Activated CD4-positive, alpha-beta T cell treated with anti-CD3 and anti-CD28 coated beads, Interleukin-2, Interleukin-4, amounts not matched to agents 100 ng/mL and 50 ng/mL, durations not matched to agents 16 hours and 8 hours (primary cell): ENCODE data around the gene FCAMR.

Source experiments
- DNase-seq: peaks from one replicate; pipeline ENCODE4 v3.0.0-alpha.2; 2020; ENCODE audit warnings: low spot score

FCAMR gene

DNA sequence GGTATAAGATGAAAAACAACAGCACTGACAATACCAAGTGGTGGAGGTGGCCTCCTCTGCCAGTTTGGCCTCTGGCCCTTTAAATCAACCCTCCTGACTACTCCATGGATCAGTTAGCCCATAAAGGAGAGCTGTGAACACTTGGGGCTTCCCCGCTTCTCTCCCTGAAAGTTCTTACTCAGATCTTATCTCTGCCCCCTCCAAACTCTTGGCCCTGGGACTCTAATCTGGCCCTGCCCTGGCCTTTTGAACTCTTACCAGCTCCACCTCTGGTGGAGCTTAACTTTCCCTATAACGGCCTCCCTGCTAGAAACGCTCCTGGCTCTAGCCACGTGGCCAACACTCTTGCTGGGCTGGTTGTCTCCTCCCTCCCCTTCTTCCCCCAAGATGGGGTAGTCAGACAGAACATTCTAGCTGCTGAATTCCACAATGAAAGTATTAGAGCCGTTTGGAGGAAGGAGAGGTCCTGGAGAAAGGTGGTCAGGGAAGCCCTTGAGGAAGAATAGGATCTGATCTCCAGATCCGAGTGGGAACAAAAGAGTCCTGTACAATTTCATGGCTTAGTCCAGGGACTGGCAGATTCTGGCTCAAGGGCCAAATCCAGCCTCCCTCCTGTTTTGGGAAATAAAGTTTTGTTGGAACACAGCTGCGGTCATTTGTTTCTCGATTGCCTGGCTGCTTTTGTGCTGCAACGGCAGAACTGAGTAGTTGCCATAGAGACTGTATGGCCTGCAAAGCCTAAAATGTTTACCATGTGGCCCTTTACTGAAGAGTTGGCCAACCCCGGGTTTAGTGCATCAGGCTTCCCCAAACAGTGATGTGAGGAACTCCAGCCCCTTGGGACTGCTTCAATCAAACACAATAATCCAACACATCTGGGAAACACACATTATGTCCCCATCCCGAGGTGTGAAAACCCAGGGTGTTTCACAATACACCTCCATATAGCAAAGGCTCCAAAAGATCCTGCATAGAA lies 14.5 kb downstream of the FCAMR start:
- peak; percentile 19 for DNase-seq

DNA sequence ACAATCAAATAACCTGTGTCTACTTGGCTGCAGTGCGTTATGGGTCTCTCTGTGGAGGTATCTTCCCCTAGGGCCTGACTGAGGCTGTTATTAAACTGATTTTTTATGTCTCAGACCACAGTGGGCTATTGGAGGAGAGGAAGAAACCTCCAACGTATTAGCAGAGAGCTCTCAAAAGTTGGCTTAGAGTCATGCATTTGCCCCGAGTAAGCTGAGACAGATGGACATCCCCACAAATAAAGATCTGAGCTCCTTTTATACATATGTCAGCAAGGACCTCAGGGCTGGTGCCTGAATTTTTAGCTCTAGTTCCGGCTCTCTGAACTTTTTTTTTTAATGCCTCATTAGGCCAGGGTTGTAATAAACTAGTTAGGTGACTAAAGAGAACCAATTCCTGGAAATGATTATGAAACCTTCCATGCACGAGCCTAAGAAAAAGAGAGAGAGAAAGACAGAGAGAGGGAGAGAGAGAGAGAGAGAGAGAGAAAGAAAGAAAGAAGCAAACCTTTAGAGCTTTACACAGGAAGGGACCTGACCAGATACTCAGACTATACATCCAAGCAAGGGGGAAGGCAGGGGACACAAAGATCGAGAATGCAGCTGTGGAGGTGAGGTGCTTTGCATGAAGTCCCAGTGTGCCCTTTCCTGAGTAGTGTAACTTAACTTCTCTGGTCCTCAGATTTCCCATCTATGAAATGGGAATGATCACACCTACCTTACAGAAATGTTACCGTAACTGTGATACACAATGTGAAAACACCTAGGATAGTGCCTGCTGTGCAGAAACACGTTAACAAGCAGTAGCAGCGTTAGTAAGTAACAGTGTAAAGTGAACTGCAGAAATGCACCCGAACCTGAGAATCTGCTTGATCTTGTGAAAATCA lies 15.6 kb downstream of the FCAMR start:
- DNase-seq: no peak

DNA sequence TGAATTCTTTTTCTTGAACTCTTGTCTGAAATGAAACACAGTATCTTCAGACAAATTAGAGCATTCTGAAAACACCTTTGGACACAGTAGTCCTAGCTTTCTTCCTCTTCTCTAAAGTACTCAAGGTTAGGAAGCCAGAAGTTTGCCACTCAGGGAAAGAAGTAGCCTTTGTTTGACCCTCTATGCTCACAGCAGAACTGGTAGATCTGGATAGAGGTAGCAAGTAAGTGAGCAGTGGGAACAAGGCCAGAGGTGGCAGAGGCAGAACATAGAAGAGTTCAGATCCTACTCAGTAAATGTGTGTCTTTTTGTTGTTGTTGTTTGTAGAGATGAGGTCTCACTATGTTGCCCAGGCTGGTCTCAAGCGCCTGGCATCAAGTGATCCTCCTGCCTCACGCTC lies 16.6 kb downstream of the FCAMR start:
- DNase-seq: no peak

DNA sequence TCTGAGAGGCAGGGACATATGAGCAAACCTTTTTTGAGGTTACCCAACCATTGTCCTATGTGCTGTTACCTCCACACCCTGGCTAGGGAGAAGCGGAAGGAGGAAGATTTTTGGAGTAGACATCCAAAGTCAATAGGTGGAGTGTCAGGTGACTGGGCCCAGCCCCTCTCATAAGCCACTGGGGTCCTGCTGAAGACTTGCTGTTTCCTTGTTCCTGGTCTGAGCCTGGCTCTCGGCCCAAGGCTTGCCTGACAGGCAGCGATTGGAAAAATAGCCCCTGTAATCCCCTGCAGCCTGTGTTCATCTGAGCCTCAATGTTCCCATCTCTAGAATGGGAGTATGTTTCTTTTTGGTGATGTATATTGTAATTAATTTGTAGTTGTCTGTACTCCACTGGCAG lies 17.1 kb downstream of the FCAMR start:
- no peak for DNase-seq

DNA sequence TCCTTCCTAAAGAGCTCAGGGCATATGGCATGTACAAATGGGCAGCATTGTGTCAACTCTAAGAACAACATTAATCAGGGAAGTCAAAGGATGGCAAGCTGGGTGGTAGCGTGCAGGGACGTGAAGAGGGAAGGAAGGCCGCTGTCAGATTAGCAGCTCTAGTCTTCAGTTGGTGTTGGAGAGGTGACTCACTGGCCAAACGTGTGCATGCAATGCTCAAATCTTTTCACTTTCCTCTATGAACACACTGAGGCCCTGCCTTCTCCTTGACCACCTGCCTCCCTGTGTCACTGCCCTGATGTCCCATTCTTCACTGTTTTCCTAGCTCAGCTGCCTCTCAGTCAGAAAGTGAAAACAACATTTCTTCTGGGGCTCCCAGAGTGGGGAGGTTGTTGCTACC lies 18.1 kb downstream of the FCAMR start:
- DNase-seq: no peak

DNA sequence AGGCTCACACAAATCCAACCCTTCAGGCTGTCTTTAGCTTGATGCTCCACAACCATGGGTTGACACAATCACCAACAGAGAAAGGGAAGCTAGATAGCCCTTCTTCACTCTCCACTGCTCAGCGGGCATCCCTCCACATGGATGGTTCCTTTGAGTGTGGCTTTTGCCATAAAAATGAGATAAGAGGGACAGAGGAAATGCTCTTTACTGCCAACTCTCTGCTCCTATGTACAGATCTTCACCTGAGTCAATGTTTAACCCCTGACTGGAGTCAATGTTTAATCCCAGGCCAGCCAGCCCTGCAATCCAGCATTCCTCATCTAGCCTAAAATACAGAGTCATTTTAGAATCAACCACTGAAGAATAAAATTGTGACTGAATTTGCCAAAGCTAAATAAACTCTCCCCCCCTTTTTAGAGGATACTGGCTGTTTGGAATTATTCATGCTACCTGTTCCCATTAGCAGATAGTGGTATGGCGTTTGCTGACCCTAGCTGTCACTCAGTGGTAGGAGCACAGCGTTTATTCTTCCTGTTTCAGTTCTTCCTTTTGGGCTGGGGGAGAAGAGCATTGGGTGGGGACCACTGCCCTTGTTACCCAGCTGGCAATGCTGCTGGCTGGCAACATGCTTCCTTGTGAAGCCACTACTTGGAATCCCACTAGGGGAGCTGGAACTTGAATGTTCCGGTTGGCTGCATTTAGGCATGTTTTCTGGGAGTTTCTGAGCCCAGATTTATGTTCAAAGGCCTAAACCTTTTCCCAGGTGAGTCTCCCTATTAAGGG lies 18.8 kb downstream of the FCAMR start:
- no peak for DNase-seq

DNA sequence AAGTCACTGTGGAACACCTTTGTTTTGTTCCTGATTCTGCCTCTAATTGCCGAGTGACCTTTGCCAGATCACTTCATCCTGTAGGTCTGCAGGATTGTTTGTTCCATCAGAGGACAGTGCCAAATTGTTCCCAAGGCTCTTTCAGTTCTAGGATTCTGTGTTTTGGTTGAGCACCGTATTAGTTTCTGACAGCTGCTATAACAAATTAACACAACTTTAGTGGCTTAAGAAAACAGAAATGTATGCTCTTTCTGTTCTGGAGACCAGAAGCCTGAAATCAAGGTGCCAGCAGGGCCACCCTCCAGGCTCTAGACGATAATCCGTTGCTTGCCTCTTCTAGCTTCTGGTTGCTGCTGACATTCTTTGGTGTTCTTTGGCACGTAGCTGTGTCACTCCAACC lies 20.6 kb downstream of the FCAMR start:
- no peak for DNase-seq

DNA sequence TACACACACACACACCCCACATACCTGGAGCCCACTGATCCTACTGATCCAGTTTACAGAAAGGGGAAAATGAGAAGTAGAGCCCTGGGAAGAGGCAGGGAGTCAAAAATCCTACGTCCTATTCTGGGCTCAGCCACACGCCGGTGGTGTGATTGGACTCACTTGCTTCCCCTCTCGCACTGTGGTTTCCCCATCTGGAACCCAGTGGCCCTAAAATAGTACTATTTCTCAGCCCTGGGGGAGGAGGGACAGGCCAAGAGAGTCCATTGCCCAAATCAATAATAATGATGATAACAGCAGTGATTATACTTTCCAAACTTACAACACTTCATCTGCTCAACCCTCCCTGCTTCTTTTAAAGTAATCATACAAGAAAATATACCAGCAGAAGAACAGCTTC lies 21.1 kb downstream of the FCAMR start:
- DNase-seq: no peak

DNA sequence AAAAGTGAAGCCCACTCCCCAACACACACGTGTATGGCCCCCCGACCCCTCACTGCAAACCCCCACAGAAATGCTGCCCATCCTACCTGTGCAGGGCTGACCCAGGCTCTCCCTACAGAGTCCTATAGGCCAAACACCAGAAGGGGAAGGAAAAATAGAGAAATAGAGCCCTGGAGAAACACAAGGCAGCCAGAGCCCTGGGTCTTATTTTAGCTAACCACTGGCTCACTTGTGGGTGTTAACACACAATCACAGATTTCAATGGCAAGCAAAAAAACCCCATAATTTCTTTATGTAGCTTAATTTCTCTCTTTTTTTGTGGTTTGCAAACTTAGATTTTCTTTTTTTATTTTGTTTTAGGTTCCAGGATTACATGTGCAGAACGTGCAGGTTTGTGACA lies 23.0 kb downstream of the FCAMR start:
- DNase-seq: no peak

DNA sequence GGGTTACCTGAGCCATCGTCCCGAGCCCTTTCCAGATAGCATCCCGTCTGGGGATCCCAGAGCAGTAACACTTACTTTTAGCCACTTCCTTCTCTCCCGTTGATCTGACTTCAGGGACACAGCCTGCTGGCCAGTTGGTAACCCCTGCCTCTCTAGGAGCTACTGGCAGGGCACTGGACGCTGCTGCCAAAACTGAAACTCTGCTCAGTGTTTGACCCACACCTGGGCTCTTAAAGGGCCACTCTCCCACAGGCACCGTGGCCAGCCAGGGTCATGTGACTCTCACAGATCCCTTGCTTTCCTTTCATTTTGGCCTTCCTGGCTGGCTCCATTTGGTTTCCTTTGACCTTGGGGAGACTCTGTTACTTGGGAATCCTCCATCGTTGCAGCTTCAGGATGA lies 24.0 kb downstream of the FCAMR start, which contains the start of gene PIGR:
TSS of gene PIGR (minus strand) at position 206 of the 400 bp plus-strand sequence. CDS start 5,935 bp downstream, outside the sequence.
- no peak for DNase-seq

DNA sequence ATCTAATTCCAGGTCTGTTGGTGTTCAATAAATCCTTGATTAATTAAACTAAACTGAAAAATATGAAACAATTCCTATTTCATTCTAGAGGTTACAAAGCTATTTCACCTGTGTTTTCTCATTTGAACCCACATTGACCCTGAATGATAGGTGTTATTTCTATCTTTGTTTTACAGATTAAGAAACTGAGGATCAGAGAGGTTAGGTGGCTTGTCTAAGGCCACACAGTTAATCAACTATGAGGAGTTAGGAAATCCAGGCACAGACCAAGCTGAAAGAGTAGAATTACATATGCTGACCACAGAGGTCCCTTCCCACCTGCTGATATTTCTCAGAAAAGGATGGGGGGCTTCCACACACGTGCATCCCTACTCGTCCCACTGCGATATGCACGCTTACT lies 24.5 kb downstream of the FCAMR start:
- no peak for DNase-seq

DNA sequence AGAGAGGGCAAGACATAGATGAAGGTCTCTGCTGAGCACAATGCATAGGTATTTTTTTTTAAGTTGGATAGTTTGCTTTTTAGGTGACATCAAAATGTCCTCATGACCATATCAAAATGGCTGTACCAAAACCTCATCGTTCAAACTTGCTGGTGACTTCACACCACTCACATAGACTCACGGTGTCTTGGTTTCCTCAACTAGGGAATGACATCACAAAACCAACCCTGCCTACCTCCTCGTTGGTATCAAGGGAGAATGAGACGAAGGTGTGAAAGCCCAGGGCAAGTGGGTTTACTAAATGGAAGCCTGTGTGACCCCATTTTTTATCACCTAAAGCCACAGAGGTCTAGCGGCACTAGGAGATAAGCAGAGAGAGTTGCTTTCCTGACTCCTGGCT lies 25.6 kb downstream of the FCAMR start:
- DNase-seq: no peak

DNA sequence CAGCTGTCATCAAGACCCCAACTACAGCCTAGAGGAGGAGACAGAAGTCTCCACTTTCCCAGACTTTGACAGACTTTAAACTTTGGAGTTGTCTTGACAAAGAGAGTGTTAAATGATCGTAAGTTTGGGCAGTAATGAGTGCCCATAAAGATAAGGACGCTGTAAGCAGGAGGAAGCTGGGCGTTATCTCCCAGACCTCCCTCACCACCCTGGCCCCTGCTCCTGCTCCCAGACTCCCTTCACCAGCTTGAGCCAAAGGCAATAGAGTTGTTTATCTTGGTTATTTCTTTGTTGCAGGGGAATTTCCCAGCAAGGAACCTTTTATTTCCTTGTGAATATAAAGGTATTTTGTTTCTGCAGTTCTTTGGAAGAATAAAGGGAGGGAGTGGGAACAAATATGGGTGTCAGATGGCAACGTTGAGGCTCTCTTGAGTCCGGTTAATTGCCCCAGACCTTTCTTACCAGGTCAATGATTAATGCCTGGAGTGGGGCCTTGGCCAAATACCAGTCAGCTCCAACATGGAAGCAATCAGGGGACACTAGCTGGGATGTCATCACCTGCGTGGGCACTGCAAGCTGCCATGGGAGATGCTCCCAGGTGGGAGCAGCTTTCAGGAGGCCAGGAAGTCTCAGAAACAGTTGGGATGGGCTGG lies 28.4 kb downstream of the FCAMR start:
- no peak for DNase-seq

DNA sequence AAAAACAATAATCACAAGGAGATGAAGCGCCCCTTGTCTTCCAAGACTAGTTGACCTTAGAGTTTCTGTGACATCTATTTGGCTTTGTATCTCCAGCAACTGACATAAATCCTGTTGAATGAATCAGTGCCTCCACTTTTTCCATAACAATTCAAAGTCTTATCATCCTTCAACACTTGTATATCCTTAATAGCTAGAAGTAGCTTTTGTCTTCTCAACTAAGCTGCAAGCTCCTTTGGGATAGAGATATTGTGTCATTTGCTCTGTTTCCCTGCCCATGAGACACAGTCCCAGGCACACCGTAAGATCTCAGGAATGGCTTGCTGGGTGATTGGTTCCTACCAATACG lies 29.7 kb downstream of the FCAMR start:
- DNase-seq: no peak

DNA sequence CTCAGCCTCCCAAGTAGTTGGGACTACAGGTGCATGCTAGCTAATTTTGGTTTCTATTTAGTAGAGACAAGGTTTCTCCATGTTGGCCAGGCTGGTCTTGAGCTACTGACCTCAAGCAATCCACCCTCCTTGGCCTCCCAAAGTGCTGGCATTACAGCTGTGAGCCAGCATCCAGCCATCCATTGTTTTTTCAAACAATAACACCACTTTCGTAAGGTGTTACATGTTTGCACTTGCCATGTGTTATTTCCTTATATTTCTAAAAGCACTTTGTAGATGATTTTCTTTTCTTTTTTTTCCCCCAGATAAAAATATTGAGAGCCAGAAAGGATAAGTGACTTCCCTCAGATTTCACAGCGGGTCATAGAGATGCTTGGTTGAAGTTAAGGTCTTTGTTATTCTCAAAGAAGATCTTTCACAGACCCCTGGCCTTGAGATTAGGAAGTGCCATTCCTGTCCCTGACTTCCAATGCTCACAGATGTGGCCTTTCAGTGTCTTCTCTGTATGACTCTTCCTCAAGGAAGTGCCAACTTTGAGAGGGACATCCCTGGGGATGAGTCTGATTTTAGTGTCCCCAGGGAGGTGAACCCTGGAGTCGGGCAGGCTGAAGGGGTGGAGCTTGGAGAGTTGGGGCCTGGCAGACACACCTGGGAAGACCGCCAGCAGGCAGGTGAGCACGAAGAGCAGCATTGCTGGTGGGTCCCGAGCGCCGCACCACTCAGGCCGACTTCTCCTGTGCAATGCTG lies 30.2 kb downstream of the FCAMR start:
- DNase-seq: no peak

DNA sequence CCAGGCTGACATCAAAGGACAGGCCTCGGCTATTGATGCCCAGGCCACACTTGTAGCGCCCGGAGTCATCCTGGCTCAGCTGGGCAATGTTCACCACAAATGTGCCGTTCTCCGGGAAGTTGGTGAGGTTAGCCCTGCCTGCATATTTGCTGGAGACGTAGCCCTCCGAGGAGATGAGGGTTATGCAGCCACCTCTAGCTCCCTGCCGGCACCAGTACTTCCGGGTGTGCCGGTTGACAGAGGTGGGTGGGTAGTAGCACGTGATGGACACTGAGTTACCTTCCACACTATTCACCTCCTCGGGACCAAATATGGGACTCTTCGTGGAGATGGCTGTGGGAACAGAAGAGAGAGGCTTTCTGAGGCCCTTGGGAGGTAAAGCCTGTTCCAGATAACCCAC lies 31.1 kb downstream of the FCAMR start:
- no peak for DNase-seq

DNA sequence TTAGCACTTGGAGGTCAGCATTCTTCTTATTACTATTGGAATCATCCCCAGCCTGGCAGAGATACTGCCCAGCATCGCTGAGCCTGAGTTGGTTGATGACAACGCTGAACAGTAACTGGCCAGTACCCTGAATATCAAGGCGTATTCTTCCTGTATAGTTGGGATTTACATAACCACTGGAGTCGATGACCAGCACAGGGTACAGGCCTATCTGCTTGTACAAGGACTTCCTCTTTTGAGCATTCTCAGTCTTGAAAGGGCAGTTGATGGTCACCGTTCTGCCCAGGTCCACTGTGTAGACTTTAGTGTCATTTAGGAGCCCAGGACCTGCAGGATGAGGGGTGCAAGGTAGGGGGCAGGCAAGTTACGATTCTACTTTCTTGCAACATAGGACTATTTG lies 32.8 kb downstream of the FCAMR start:
- DNase-seq: no peak

DNA sequence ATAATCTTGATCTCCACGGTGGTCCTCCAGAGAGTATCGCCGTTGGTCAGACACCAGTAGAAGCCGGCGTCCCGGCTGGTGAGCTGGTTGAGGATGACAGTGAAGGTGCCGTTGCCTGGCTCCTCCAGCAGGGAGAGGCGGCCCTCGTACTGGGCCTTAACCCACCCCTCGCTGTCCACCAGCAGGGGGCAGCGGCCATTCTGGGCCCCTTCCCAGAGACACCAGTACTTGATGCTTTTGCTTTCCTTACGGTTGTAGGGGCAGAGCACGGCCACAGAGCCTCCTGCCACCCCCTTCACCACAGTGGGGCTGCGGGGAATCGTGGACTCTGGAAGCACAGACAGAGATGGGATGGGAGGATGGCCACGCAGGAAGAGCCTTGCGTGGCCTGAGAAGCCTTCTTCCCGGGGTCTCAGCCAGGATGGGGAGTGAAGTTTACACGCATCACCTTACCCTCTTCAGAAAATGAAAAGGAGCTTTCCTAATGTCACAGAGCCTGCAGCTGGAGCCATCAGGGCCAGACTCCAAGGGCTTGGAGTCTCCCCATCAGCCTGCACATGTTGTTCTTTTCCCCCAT lies 34.7 kb downstream of the FCAMR start:
- peak; percentile 43 for DNase-seq

DNA sequence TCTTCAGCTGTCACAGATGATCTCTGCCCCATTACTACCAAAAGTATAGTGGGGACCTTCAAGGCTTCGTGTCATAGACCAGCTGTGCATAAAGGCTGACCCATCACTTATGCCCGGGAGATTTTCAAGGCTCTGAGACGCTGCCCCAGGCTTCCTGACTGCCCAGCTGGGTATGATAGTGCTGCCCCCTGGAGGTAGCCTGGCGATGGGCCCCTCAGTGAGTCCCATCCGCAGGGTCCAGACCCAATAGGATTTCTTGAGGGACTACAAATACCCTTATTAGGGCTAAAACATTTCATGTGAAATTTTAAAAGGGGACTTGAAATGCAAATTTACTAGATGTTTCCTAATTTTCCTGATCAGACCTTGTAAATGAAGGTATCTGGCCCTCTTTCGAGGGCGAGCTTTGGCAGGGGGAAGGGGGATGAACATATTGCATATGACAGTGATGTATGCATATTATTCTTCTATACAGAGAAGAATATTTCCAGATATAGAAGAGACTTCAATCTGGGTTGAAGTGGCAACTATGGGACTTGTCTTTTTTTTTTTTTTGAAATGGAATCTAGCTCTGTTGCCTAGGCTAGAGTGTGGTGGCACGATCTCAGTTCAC lies 36.8 kb downstream of the FCAMR start:
- DNase-seq: peak; percentile 56

DNA sequence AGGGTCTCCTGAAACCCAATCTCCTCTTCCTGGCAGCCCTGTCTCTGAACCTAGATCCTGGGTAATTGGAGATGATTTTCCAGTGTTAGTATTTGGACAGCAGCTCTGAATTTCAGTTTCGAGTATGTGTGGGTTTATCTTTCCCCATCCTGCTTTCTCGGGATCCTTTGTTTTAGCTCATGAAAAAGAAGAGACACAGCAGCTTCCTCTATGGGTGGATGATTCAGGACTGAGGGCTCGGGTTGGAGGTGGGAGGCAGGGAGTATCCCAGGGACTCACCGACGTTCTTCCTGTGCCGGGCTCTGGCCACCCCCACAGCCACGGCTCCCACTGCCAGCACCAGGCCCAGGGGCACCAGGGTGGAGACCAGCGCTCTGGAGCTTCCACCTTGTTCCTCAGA lies 38.1 kb downstream of the FCAMR start:
- DNase-seq: no peak
